Neural cell (in vitro differentiated cells): Measurements from ENCODE around the gene OXER1.

Source experiments
- EP300 ChIP-seq: fragments of 450-650 bp; conservative IDR thresholded peaks from 2 replicates; pipeline ENCODE4 v1.6.1; 2014; ENCODE audit warnings: antibody characterized with exemption, mild to moderate bottlenecking, moderate library complexity; ENCODE audit not compliant: poor library complexity, severe bottlenecking
- EZH2 ChIP-seq: fragments of 200-600, 300-800 bp; shearing (Covaris generic), sonication (generic); IDR thresholded peaks from 2 replicates; pipeline ENCODE4 v1.6.1; 2014; ENCODE audit warnings: antibody characterized with exemption, low read length, borderline replicate concordance, mild to moderate bottlenecking; ENCODE audit not compliant: insufficient read depth, poor library complexity, severe bottlenecking
- MXI1 ChIP-seq: fragments of 450-650 bp; conservative IDR thresholded peaks from 2 replicates; pipeline ENCODE4 v1.6.1; 2014; ENCODE audit warnings: antibody characterized with exemption, mild to moderate bottlenecking; ENCODE audit not compliant: poor library complexity, severe bottlenecking
- POLR2AphosphoS5 ChIP-seq: IDR thresholded peaks from 2 replicates; pipeline ENCODE4 v1.6.1; 2012
- RAD21 ChIP-seq: fragments of 450-650 bp; conservative IDR thresholded peaks from 2 replicates; pipeline ENCODE4 v1.6.1; 2014; ENCODE audit warnings: antibody characterized with exemption, mild to moderate bottlenecking, moderate library complexity
- SMC3 ChIP-seq: fragments of 450-650 bp; conservative IDR thresholded peaks from 2 replicates; pipeline ENCODE4 v1.6.1; 2014; ENCODE audit warnings: antibody characterized with exemption, mild to moderate bottlenecking, moderate library complexity; ENCODE audit not compliant: poor library complexity
- TAF1 ChIP-seq: IDR thresholded peaks from 2 replicates; pipeline ENCODE4 v1.6.1; 2012; ENCODE audit warnings: low read depth
- TF ChIP-seq, protein P1 (sequence below): fragments of 450-650 bp; IDR thresholded peaks from 2 replicates; pipeline ENCODE4 v1.5.1; 2014; ENCODE audit warnings: antibody characterized with exemption, mild to moderate bottlenecking, moderate library complexity; ENCODE audit not compliant: poor library complexity, severe bottlenecking
- TF ChIP-seq, protein P2 (sequence below): IDR thresholded peaks from 2 replicates; pipeline ENCODE4 v1.6.1; 2012; ENCODE audit warnings: borderline replicate concordance

- TF ChIP-seq, protein P1, sequence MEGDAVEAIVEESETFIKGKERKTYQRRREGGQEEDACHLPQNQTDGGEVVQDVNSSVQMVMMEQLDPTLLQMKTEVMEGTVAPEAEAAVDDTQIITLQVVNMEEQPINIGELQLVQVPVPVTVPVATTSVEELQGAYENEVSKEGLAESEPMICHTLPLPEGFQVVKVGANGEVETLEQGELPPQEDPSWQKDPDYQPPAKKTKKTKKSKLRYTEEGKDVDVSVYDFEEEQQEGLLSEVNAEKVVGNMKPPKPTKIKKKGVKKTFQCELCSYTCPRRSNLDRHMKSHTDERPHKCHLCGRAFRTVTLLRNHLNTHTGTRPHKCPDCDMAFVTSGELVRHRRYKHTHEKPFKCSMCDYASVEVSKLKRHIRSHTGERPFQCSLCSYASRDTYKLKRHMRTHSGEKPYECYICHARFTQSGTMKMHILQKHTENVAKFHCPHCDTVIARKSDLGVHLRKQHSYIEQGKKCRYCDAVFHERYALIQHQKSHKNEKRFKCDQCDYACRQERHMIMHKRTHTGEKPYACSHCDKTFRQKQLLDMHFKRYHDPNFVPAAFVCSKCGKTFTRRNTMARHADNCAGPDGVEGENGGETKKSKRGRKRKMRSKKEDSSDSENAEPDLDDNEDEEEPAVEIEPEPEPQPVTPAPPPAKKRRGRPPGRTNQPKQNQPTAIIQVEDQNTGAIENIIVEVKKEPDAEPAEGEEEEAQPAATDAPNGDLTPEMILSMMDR = no peak
- TF ChIP-seq, protein P2, sequence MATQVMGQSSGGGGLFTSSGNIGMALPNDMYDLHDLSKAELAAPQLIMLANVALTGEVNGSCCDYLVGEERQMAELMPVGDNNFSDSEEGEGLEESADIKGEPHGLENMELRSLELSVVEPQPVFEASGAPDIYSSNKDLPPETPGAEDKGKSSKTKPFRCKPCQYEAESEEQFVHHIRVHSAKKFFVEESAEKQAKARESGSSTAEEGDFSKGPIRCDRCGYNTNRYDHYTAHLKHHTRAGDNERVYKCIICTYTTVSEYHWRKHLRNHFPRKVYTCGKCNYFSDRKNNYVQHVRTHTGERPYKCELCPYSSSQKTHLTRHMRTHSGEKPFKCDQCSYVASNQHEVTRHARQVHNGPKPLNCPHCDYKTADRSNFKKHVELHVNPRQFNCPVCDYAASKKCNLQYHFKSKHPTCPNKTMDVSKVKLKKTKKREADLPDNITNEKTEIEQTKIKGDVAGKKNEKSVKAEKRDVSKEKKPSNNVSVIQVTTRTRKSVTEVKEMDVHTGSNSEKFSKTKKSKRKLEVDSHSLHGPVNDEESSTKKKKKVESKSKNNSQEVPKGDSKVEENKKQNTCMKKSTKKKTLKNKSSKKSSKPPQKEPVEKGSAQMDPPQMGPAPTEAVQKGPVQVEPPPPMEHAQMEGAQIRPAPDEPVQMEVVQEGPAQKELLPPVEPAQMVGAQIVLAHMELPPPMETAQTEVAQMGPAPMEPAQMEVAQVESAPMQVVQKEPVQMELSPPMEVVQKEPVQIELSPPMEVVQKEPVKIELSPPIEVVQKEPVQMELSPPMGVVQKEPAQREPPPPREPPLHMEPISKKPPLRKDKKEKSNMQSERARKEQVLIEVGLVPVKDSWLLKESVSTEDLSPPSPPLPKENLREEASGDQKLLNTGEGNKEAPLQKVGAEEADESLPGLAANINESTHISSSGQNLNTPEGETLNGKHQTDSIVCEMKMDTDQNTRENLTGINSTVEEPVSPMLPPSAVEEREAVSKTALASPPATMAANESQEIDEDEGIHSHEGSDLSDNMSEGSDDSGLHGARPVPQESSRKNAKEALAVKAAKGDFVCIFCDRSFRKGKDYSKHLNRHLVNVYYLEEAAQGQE = no peak
- no peak for TF ChIP-seq EP300
- no peak for TF ChIP-seq POLR2AphosphoS5
- TF ChIP-seq EZH2 = no peak
- no peak for TF ChIP-seq SMC3
- TF ChIP-seq RAD21 = no peak
- TF ChIP-seq TAF1 = no peak
- TF ChIP-seq MXI1 = no peak
These were observed 50.0 kb downstream of the OXER1 start for GRCh38 chr2:42713920-42714319.
